Amygdala (tissue), 56 donors: ENCODE data around the gene CDKL1.

ENCODE experiments used
- DNase-seq, 56 donors: peaks; one replicate each; lab custom pipeline; 2025; lab: John Stamatoyannopoulos, UW

Gene CDKL1

GRCh38 chr14:50396631-50397389 is at the start of gene CDKL1:
Gene CDKL1 (minus strand): TSS chr14:50396881. CDS start chr14:50395868, 1,013 bp downstream.
- peak in 43 of 56 donors; percentile 9 to 68 (median 38) for DNase-seq

- DNase-seq: no peak
Measured at GRCh38 chr14:50434528-50434927, 37.8 kb upstream of the CDKL1 start.

- DNase-seq: no peak
Measured at GRCh38 chr14:50432131-50432530, 35.5 kb upstream of the CDKL1 start.

DNA sequence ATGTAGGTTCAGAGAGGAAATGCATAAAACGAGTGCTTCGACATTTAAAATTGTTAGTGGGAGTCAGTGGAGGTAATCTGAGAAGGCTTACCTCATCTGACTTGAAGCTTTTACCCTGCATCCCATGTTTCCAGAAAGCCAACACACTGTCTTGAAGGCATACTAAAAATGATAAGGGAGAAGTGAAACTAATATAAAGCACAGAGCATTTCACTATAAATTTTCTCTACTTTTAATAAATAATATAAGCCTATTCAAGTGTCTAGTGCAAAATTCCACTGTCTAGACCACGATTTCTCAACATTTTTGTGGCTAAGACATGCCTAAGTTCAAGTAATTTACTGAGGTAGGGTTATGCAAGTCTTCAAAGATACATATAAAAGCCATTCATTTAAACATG is 29.1 kb upstream of the CDKL1 start:
- no peak for DNase-seq

DNA sequence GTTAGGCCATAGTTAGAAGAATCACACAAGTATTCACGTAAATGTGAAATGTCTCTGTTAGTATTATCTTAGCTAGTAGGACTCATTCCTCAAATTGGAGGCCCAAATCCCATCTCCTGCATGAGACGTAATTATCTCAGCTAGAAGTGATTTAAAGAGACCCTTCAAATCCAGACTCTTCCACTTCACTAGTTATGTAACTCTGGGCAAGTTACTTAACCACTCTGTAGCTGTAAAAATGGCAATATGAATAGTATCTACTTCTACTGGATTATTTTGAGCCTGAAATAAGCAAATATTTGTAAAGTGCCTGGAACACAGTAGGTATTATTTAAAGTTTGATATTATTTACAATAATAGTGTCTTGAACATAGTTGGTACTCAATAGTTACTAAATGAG is 28.4 kb upstream of the CDKL1 start:
- no peak for DNase-seq

DNA sequence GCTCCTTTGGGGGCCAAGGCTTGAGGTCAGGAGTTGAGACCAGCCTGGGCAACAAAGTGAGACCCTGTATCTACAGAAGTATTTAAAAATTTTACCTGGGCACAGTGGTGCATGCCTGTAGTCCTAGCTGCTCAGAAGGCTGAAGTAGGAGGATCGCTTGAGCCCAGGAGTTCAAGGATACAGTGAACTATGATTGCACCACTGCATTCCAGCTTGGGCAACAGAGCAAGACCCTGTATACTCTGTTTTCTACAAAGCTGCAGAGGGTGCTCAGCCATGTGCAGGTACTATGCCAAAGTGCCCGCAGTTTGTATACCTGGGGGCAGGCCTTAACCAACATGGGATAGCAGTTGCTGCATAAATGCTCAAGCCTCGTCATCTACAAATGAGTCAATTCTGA is 26.8 kb upstream of the CDKL1 start:
- DNase-seq: no peak

DNA sequence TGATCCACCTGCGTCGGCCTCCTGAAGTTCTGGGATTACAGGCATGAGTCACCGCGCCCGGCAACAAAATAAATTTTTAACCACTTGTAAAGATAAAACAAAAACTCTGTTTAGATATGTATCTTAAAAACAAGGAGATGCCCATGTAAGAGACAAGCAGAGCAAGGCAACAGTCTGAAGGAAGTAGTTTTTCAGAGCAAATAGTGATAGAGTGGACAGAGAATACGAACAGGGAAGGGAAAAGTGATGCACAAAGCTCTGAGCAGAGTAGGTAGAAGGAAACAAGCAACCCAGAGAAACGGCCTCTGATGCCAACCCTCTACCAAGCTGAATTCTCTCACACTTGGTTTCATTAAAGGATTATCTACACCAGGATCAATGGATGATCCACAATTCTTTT is 24.8 kb upstream of the CDKL1 start:
- no peak for DNase-seq

- no peak for DNase-seq
Measured at GRCh38 chr14:50417853-50418252, 21.2 kb upstream of the CDKL1 start.

DNA sequence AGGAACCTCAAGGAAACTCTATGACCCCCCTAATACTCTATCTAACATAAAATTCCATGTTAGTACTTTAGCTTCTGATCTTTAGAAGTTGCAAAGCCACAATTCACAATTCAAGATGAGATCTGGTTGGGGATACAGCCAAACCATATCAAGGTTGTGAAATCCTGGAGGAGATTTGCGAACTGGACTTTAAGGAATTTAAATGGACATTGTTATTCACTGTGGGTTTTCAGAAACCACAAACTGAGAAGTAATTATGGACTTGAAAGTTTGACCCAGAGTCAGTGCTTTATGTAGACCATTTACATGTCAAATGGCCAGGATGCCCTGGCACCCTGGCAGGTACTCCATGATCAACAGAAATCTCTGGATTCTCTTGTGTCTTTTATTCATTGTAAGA is 14.2 kb upstream of the CDKL1 start:
- no peak for DNase-seq

GRCh38 chr14:50410071-50410470 is 13.4 kb upstream of the CDKL1 start:
- no peak for DNase-seq

DNA sequence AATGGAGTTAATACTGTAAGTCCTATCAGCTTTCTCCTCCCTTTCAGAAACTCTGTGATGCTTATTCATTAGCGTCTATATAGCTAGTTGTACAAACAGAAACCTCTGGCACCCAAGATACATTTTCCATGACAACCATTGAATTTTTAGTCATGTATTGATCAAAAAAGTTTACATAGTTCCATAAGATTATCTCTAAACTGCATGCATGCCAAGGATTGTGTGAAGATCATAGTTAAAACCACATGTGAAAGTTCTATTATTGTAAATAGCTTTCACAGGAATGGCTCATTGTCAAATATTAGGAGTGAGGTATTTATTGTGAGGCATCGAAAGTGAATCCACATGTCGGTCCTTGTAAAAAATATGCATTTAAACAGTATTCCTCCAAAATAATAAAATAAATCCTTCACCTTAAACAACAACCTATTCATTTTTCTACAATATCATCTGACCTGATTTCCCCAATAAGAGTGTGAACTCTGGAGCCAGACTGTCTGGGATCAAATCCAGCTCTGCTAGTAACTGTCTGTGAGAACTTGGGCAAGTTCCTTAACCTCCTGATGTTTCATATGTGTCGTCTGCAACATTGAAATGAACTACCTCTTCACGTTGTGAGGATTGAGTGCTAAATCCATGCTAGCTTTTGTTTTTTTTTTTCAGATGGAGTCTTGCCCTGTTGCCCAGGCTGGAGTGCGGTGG is 10.6 kb upstream of the CDKL1 start:
- DNase-seq: no peak

DNA sequence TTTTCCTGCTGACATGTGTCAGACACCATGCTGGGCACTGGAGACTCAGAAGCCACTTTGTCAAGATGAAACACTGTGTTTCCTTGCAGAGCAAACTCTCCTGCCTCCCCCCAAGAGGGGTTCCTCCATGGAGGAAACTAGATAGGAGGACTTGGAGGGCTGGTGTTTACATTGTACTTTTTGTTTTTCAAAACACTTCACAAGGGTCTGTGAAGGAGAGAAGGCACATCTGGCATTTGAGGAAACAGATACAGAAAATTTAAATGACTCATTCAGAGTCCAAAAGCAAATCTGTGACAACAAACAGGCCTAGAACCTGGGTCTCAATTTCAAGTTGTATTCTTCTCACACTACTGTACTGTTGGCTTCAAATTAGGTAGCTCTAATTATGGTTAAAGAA is 6.7 kb upstream of the CDKL1 start:
- DNase-seq: no peak

- DNase-seq: no peak
Measured at GRCh38 chr14:50402965-50403364, 6.3 kb upstream of the CDKL1 start.

DNA sequence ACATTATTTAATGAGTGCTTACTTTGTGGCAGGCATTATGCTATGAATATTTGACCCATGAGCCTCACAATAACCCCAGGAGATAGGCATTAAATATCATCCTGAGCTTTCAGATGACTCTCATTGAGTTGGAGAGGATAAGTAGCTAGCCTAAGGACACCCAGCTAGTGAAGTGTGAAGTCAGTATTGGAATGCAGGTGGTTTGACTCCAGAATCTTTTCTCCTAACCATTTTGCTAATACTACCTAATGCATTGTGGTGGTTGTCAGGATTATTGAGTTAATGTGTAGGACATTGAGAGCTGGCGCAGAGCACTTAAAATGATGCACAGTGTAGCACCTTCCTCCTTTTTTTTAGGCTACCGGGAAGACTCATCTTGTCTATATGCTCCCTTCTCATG is 3.8 kb upstream of the CDKL1 start:
- DNase-seq: no peak

DNA sequence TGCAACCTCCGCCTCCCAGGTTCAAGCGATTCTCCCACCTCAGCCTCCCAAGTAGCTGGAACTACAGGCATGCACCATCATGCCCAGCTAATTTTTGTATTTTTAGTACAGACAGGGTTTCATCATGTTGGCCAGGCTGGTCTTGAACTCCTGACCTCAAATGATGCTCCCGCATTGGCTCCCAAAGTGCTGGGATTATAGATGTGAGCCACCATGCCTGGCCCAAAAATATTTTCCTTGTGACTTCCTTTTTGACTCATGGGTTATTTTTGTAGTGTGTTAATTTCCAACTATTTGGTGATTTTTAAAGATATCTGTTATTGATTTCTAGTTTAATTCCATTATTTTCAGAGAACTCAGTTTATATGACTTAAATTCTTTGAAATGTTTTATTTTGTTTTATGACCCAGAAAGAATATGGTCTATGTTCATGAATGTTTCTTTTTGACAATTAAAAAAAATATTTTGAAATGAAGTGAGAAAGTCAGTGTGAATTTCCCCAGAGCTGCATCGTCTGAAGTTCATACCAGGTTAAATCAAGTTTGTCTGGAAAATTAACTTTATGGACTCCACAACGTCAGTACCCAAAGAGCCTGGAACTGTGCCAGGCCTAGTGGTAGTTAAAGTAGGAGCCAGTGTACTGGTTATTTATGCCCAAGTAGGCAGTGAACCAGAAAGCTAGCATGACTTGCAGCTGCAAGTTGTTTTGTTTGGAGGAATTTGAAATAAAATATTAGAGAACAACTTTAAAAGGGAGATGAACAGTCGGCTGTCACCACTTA is 2.8 kb upstream of the CDKL1 start:
- peak in 4 of 56 donors; percentile 5 to 40 (median 14) for DNase-seq

DNA sequence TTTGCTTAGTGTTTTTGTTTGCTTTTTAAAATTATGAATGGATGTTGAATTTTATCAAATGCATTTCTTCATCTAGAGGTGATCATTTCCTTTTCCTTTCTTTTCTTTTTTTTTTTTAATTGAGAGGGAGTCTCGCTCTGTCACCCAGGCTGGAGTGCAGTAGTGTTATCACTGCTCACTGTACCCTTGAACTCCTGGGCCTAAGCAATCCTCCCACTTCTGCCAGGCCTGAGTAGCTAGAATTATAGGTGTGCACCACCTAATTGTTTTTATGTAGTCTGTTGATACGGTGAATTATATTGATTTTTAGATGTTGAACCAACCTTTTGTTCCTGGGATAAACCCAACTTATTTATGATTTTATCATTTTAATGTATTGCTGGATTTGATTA is 1.5 kb upstream of the CDKL1 start:
- DNase-seq: no peak

GRCh38 chr14:50397390-50398188 is 908 bp upstream of the CDKL1 start:
- DNase-seq: peak in 12 of 56 donors; percentile 7 to 60 (median 32)

GRCh38 chr14:50395448-50395847 is 1.2 kb downstream of the CDKL1 start:
- DNase-seq: peak in 3 of 56 donors; percentile 1 to 6 (median 1)

- DNase-seq: no peak
Measured at GRCh38 chr14:50394713-50395112, 2.0 kb downstream of the CDKL1 start.

- no peak for DNase-seq
Measured at GRCh38 chr14:50389668-50390441, 6.8 kb downstream of the CDKL1 start.
